KMS-11 (cell line): ENCODE results near the gene CACNB4.
"Not testable (repeated sequence)": the region's sequence is repeated elsewhere in the genome, so short reads cannot be mapped to it uniquely, and the experiment has no call there.

Experiments used
- H2AFZ ChIP-seq: fragments of 200-600 bp; sonication (generic); 2 replicates; pipeline ENCODE4 v1.6.1; 2016; ENCODE audit warnings: antibody characterized with exemption, mixed run types, low read depth
- H3K27ac ChIP-seq: fragments of 200-600 bp; sonication (generic); 2 replicates; pipeline ENCODE4 v1.6.1; 2016; ENCODE audit warnings: mild to moderate bottlenecking, mixed run types
- H3K27me3 ChIP-seq: fragments of 200-600 bp; sonication (generic); 2 replicates; pipeline ENCODE4 v1.6.1; 2017; ENCODE audit warnings: mild to moderate bottlenecking, low read depth, mixed run types, moderate library complexity; ENCODE audit not compliant: insufficient read depth
- H3K36me3 ChIP-seq: fragments of 200-600 bp; sonication (generic); 2 replicates; pipeline ENCODE4 v1.6.1; 2017; ENCODE audit warnings: mild to moderate bottlenecking, mixed run types; ENCODE audit not compliant: insufficient read depth
- H3K4me1 ChIP-seq: fragments of 200-600 bp; sonication (generic); 2 replicates; pipeline ENCODE4 v1.6.1; 2016; ENCODE audit warnings: mild to moderate bottlenecking, low read depth, mixed run types; ENCODE audit not compliant: poor library complexity, severe bottlenecking
- H3K4me2 ChIP-seq: fragments of 200-600 bp; sonication (generic); 2 replicates; pipeline ENCODE4 v1.7.0; 2016; ENCODE audit warnings: mild to moderate bottlenecking, mixed run types
- H3K4me3 ChIP-seq: fragments of 200-600 bp; sonication (generic); IDR thresholded peaks from 2 replicates; pipeline ENCODE4 v1.6.1; 2017; ENCODE audit warnings: low read depth, low read length, mixed read lengths; ENCODE audit not compliant: insufficient read depth
- H3K79me2 ChIP-seq: fragments of 200-600 bp; sonication (generic); 2 replicates; pipeline ENCODE4 v1.6.1; 2016; ENCODE audit warnings: low read depth, mixed run types; ENCODE audit not compliant: insufficient read depth
- H3K9ac ChIP-seq: fragments of 200-600 bp; sonication (generic); 2 replicates; pipeline ENCODE4 v1.6.1; 2016; ENCODE audit warnings: mild to moderate bottlenecking, mixed run types
- H4K20me1 ChIP-seq: fragments of 200-600 bp; sonication (generic); 2 replicates; pipeline ENCODE4 v1.6.1; 2016; ENCODE audit warnings: mild to moderate bottlenecking, mixed run types; ENCODE audit not compliant: insufficient read depth
- CTCF ChIP-seq: fragments of 200-600 bp; sonication (generic); conservative IDR thresholded peaks from 2 replicates; pipeline ENCODE4 v1.6.1; 2017; ENCODE audit warnings: low read depth, mild to moderate bottlenecking, antibody characterized with exemption, low read length, moderate library complexity, mixed read lengths

CACNB4 gene

GRCh38 chr2:152094014-152094413 is 4.8 kb downstream of the CACNB4 start:
- Histone ChIP-seq H3K4me3 (no peak overlapping the region), H3K27me3 (no peaks in the 10 kb centered on the region), H3K27ac (no peak overlapping the region), H2AFZ (no peak overlapping the region), H3K36me3 (no peaks in the 10 kb centered on the region), H3K4me1 (no peaks in the 10 kb centered on the region), H3K4me2 (no peak overlapping the region), H4K20me1 (no peaks in the 10 kb centered on the region), H3K9ac (no peak overlapping the region), H3K79me2 (no peaks in the 10 kb centered on the region)
- TF ChIP-seq CTCF = no peak

- Histone ChIP-seq H3K27ac (no peak overlapping the region), H3K36me3 (no peaks in the 10 kb centered on the region), H3K9ac (no peak overlapping the region), H3K4me2 (no peak overlapping the region), H4K20me1 (no peaks in the 10 kb centered on the region), H3K27me3 (no peaks in the 10 kb centered on the region), H3K4me1 (no peaks in the 10 kb centered on the region), H3K4me3 (no peak overlapping the region), H2AFZ (no peak overlapping the region), H3K79me2 (no peaks in the 10 kb centered on the region)
- no peak for TF ChIP-seq CTCF
Observed at GRCh38 chr2:152093464-152093863, 5.4 kb downstream of the CACNB4 start.

- no peak for TF ChIP-seq CTCF
- Histone ChIP-seq H4K20me1 (no peaks in the 10 kb centered on the region), H3K9ac (no peak overlapping the region), H3K36me3 (no peaks in the 10 kb centered on the region), H3K27ac (no peak overlapping the region), H3K4me3 (no peak overlapping the region), H3K27me3 (no peaks in the 10 kb centered on the region), H3K4me2 (no peak overlapping the region), H2AFZ (no peak overlapping the region), H3K4me1 (no peaks in the 10 kb centered on the region), H3K79me2 (no peaks in the 10 kb centered on the region)
Observed at GRCh38 chr2:152092095-152092494, 6.7 kb downstream of the CACNB4 start.

GRCh38 chr2:152090726-152091125 is 8.1 kb downstream of the CACNB4 start:
- not testable (repeated sequence) for H3K27me3 ChIP-seq, H3K36me3 ChIP-seq, H3K4me3 ChIP-seq, H3K4me2 ChIP-seq, H3K79me2 ChIP-seq, H2AFZ ChIP-seq, H3K9ac ChIP-seq, H3K4me1 ChIP-seq, H4K20me1 ChIP-seq, H3K27ac ChIP-seq

- H3K4me2 ChIP-seq = no peak overlapping the region
- H3K36me3 ChIP-seq = no peaks in the 10 kb centered on the region; the same call in 1 of the 2 replicates
- no peak for TF ChIP-seq CTCF
- no peaks in the 10 kb centered on the region for H3K4me1 ChIP-seq
- no peak overlapping the region for H3K27ac ChIP-seq
- H2AFZ ChIP-seq = no peak overlapping the region
- no peaks in the 10 kb centered on the region for H3K27me3 ChIP-seq
- no peaks in the 10 kb centered on the region for H3K79me2 ChIP-seq
- no peaks in the 10 kb centered on the region for H4K20me1 ChIP-seq
- H3K4me3 ChIP-seq = no peak overlapping the region
- no peak overlapping the region for H3K9ac ChIP-seq
Observed at GRCh38 chr2:152089238-152089637, 9.6 kb downstream of the CACNB4 start.
